H1 (cell line): ENCODE data around the gene CHEK2.

Experiments used
- CBX5 ChIP-seq: fragments of 300-800, 300-1000 bp; sonication (generic); IDR thresholded peaks from 2 replicates; pipeline ENCODE4 v1.7.1; 2016; ENCODE audit warnings: antibody characterized with exemption, low read length, low read depth
- CTCF ChIP-seq, 3 experiments: IDR thresholded peaks; 1 replicate in 2 of 3; 2 replicates in 1 of 3; pipeline versions ENCODE4 v1.5.1 to v1.6.1; 2011; ENCODE audit warnings: low read length in 3 of 3, mild to moderate bottlenecking in 3 of 3, inconsistent platforms in 2 of 3, low read depth in 1 of 3, moderate library complexity in 1 of 3; ENCODE audit not compliant: insufficient read depth in 1 of 3; ENCODE audit errors: control extremely low read depth in 1 of 3
- EGR1 ChIP-seq: IDR thresholded peaks from 2 replicates; pipeline ENCODE4 v1.6.1; 2011; ENCODE audit warnings: low read depth, low read length, borderline replicate concordance
- EP300 ChIP-seq, 2 experiments: IDR thresholded peaks; 1 replicate in 1 of 2; 2 replicates in 1 of 2; pipeline ENCODE4 v1.6.1; 2011 to 2012; ENCODE audit warnings: low read depth in 2 of 2, low read length in 2 of 2, mild to moderate bottlenecking in 2 of 2, borderline replicate concordance in 1 of 2, inconsistent platforms in 1 of 2, moderate library complexity in 1 of 2
- MAX ChIP-seq: IDR thresholded peaks from 2 replicates; pipeline ENCODE4 v1.6.1; 2012; ENCODE audit warnings: inconsistent platforms
- POLR2A ChIP-seq, 2 experiments: IDR thresholded peaks; 1 replicate in 1 of 2; 2 replicates in 1 of 2; pipeline ENCODE4 v1.6.1; 2011; ENCODE audit warnings: low read depth in 2 of 2, low read length in 2 of 2, mild to moderate bottlenecking in 2 of 2; ENCODE audit errors: control extremely low read depth in 1 of 2
- POLR2AphosphoS5 ChIP-seq: IDR thresholded peaks from 2 replicates; pipeline ENCODE4 v1.6.1; 2011; ENCODE audit warnings: low read depth, low read length
- RAD21 ChIP-seq, 2 experiments: IDR thresholded peaks in 1 of 2; conservative IDR thresholded peaks in 1 of 2; 2 replicates each; pipeline ENCODE4 v1.6.1; 2011; ENCODE audit warnings: low read depth in 2 of 2, low read length in 2 of 2, improper control_type of control experiment in 1 of 2, inconsistent platforms in 1 of 2, mild to moderate bottlenecking in 1 of 2, moderate library complexity in 1 of 2
- RBBP5 ChIP-seq: IDR thresholded peaks from 2 replicates; pipeline ENCODE4 v1.7.1; 2012; ENCODE audit warnings: low read depth, mild to moderate bottlenecking, inconsistent platforms, low read length, moderate library complexity, borderline replicate concordance
- SIN3A ChIP-seq, 2 experiments: IDR thresholded peaks in 1 of 2; conservative IDR thresholded peaks in 1 of 2; 2 replicates each; pipeline ENCODE4 v1.6.1; 2011 to 2012; ENCODE audit warnings: low read length in 2 of 2, improper control_type of control experiment in 1 of 2, low read depth in 1 of 2, mild to moderate bottlenecking in 1 of 2
- SP2 ChIP-seq: IDR thresholded peaks from 2 replicates; pipeline ENCODE4 v1.6.1; 2012; ENCODE audit warnings: mild to moderate bottlenecking, low read length, inconsistent platforms
- TAF7 ChIP-seq: optimal IDR thresholded peaks from 2 replicates; pipeline ENCODE3; 2011; ENCODE audit warnings: low read depth, mild to moderate bottlenecking, inconsistent platforms, low read length, moderate library complexity, borderline replicate concordance
- TCF12 ChIP-seq: IDR thresholded peaks from 2 replicates; pipeline ENCODE4 v1.6.1; 2011; ENCODE audit warnings: low read depth, mild to moderate bottlenecking, low read length
- YY1 ChIP-seq: IDR thresholded peaks from 2 replicates; pipeline ENCODE4 v1.6.1; 2011; ENCODE audit warnings: low read depth, mild to moderate bottlenecking, low read length

GRCh38 chr22:28734393-28734792 is 7.2 kb downstream of the CHEK2 start:
- no peak for TF ChIP-seq POLR2AphosphoS5
- TF ChIP-seq POLR2A (IDR thresholded peaks at IDR 0.05; ENCODE audit: control extremely low read depth in 1 of 2, low read depth in 2 of 2, low read length in 2 of 2), result no peak
- no peak for TF ChIP-seq TAF7
- TF ChIP-seq SIN3A (conservative IDR thresholded peaks at IDR 0.05 in 1 of 2, IDR thresholded peaks at IDR 0.05 in 1 of 2; ENCODE audit: low read depth in 1 of 2, low read length in 2 of 2), result no peak
- TF ChIP-seq YY1, result no peak
- no peak for TF ChIP-seq CTCF (IDR thresholded peaks at IDR 0.05; ENCODE audit: control extremely low read depth in 1 of 3, insufficient read depth in 1 of 3, low read depth in 1 of 3, low read length in 3 of 3)
- TF ChIP-seq TCF12, result no peak
- TF ChIP-seq CBX5, result no peak
- TF ChIP-seq EP300 (IDR thresholded peaks at IDR 0.05; ENCODE audit: borderline replicate concordance in 1 of 2, low read depth in 2 of 2, low read length in 2 of 2), result no peak
- TF ChIP-seq RAD21 (IDR thresholded peaks at IDR 0.05 in 1 of 2, conservative IDR thresholded peaks at IDR 0.05 in 1 of 2; ENCODE audit: low read depth in 2 of 2, low read length in 2 of 2), result no peak
- no peak for TF ChIP-seq RBBP5
- no peak for TF ChIP-seq MAX
- TF ChIP-seq SP2, result no peak
- TF ChIP-seq EGR1, result no peak
